HEK293 (cell line): ENCODE measurements around the gene MCRIP1.

Experiments
- HOXD13 ChIP-seq: sonication (generic); formaldehyde crosslinking; IDR thresholded peaks from 2 replicates; pipeline ENCODE4 v1.8.0; 2022; ENCODE audit warnings: missing genetic modification reagents, borderline replicate concordance
- REPIN1 ChIP-seq: fragments of 450-650 bp; formaldehyde crosslinking; IDR thresholded peaks from 2 replicates; pipeline ENCODE4 v1.5.1; 2017; ENCODE audit warnings: missing biosample characterization, missing genetic modification characterization, low read depth
- ZNF133 ChIP-seq: fragments of 450-650 bp; formaldehyde crosslinking; IDR thresholded peaks from 2 replicates; pipeline ENCODE4 v1.5.1; 2016; ENCODE audit warnings: missing biosample characterization, missing genetic modification characterization
- ZNF19 ChIP-seq: fragments of 450-650 bp; formaldehyde crosslinking; IDR thresholded peaks from 2 replicates; pipeline ENCODE4; 2016; ENCODE audit warnings: missing biosample characterization, missing genetic modification characterization, low read depth
- ZNF248 ChIP-seq: fragments of 450-650 bp; formaldehyde crosslinking; IDR thresholded peaks from 2 replicates; pipeline ENCODE4 v1.5.1; 2017; ENCODE audit warnings: missing biosample characterization, missing genetic modification characterization
- ZNF366 ChIP-seq: fragments of 450-650 bp; formaldehyde crosslinking; conservative IDR thresholded peaks from 2 replicates; pipeline ENCODE4 v1.5.1; 2016; ENCODE audit warnings: missing biosample characterization, missing genetic modification characterization
- ZNF423 ChIP-seq: fragments of 450-650 bp; formaldehyde crosslinking; IDR thresholded peaks from 2 replicates; pipeline ENCODE4 v1.5.1; 2016; ENCODE audit warnings: missing biosample characterization, missing genetic modification characterization
- ZNF48 ChIP-seq: fragments of 450-650 bp; formaldehyde crosslinking; IDR thresholded peaks from 2 replicates; pipeline ENCODE4 v1.5.1; 2016; ENCODE audit warnings: missing biosample characterization, missing genetic modification characterization
- ZNF623 ChIP-seq: fragments of 450-650 bp; formaldehyde crosslinking; IDR thresholded peaks from 2 replicates; pipeline ENCODE4 v1.5.1; 2016; ENCODE audit warnings: missing biosample characterization, missing genetic modification characterization
- ZNF76 ChIP-seq: fragments of 450-650 bp; formaldehyde crosslinking; IDR thresholded peaks from 2 replicates; pipeline ENCODE4; 2016; ENCODE audit warnings: low read depth, missing biosample characterization, missing genetic modification characterization, borderline replicate concordance
- ZNF785 ChIP-seq: fragments of 450-650 bp; formaldehyde crosslinking; IDR thresholded peaks from 2 replicates; pipeline ENCODE4 v1.5.1; 2016; ENCODE audit warnings: missing biosample characterization, missing genetic modification characterization
- ZSCAN30 ChIP-seq: fragments of 450-650 bp; IDR thresholded peaks from 2 replicates; pipeline ENCODE4 v1.5.1; 2018; ENCODE audit warnings: missing biosample characterization, mild to moderate bottlenecking, missing genetic modification characterization, moderate library complexity
- TF ChIP-seq, protein P1 (sequence below): fragments of 450-650 bp; formaldehyde crosslinking; IDR thresholded peaks from 2 replicates; pipeline ENCODE4 v1.5.1; 2016; ENCODE audit warnings: missing biosample characterization, missing genetic modification characterization
- TF ChIP-seq, protein P2 (sequence below): fragments of 450-650 bp; formaldehyde crosslinking; IDR thresholded peaks from 2 replicates; pipeline ENCODE4 v1.5.1; 2016; ENCODE audit warnings: missing biosample characterization, missing genetic modification characterization
- TF ChIP-seq, protein P3 (sequence below): fragments of 450-650 bp; formaldehyde crosslinking; IDR thresholded peaks from 2 replicates; pipeline ENCODE4 v1.5.1; 2017; ENCODE audit warnings: missing biosample characterization, missing genetic modification characterization
- TF ChIP-seq, protein P4 (sequence below): fragments of 450-650 bp; formaldehyde crosslinking; IDR thresholded peaks from 2 replicates; pipeline ENCODE4 v1.5.1; 2016; ENCODE audit warnings: missing biosample characterization, missing genetic modification characterization
- TF ChIP-seq, protein P5 (sequence below): fragments of 450-650 bp; formaldehyde crosslinking; IDR thresholded peaks from 2 replicates; pipeline ENCODE4 v1.5.1; 2017; ENCODE audit warnings: missing biosample characterization, missing genetic modification characterization
- TF ChIP-seq, protein P6 (sequence below): fragments of 450-650 bp; formaldehyde crosslinking; IDR thresholded peaks from 2 replicates; pipeline ENCODE4 v1.5.1; 2016; ENCODE audit warnings: missing biosample characterization, missing genetic modification characterization
- TF ChIP-seq, protein P7 (sequence below): fragments of 450-650 bp; IDR thresholded peaks from 2 replicates; pipeline ENCODE4 v1.5.1; 2018; ENCODE audit warnings: missing biosample characterization, missing genetic modification characterization
- TF ChIP-seq, protein P8 (sequence below): sonication (generic); formaldehyde crosslinking; IDR thresholded peaks from 2 replicates; pipeline ENCODE4 v1.8.1; 2022; ENCODE audit warnings: mild to moderate bottlenecking, moderate library complexity, missing genetic modification reagents
- TF ChIP-seq, protein P9 (sequence below): fragments of 450-650 bp; formaldehyde crosslinking; IDR thresholded peaks from 2 replicates; pipeline ENCODE4 v1.5.1; 2017; ENCODE audit warnings: missing biosample characterization, missing genetic modification characterization

Gene MCRIP1

DNA sequence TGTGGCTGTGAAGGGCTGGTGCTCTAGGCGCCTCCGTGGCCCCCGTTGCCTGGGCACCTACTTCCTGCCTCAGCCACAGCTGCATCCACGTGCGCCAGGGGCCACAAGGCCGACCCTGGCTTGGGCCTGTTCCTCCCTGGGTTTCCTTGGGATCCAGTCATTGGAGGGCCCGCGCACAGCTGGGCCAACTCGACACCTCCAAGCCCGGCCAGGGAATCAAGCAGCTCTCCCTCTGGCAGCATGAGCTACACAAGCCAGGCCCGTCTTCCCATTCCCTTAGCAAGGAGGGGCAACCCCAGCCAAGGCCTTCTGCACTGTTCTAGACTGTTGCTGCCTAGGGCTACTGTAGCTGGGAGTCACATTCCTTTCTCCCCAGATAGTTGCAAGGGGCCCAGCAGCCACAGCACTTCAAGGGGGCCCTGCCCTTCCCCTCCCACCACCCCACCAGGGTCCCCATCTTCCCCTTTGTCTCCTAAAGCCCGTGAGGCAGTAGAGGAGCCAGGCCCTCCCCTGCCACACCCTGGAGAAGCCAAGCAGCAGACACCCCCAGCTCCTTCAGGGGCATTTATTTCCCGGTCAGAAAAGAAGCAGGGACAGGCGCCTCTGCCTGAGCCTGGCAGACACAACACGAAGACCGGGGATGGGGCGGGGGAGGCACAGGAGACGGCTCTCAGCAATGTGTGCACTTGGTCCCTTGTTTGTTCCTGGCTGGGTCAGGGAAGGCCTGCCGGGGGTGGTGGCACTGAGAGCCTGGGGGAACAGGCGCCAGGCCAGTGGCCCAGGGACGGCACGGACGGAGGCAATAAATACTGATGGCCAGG lies 34.3 kb upstream of the MCRIP1 start (continued):
- TF ChIP-seq ZSCAN30 (tag by site-specific recombination) (peak; percentile 29), ZNF76 (tag by site-specific recombination) (no peak), ZNF133 (tag by site-specific recombination) (no peak), REPIN1 (tag by site-specific recombination) (no peak), ZNF248 (no peak), ZNF366 (tag by site-specific recombination) (no peak), ZNF19 (tag by site-specific recombination) (no peak), ZNF48 (tag by site-specific recombination) (no peak), ZNF785 (tag by site-specific recombination) (no peak), HOXD13 (no peak), ZNF623 (tag by site-specific recombination) (no peak), ZNF423 (0 out of 2 replicates have a peak, but pooled peaks have one; percentile 10)
- TF ChIP-seq, protein P1, sequence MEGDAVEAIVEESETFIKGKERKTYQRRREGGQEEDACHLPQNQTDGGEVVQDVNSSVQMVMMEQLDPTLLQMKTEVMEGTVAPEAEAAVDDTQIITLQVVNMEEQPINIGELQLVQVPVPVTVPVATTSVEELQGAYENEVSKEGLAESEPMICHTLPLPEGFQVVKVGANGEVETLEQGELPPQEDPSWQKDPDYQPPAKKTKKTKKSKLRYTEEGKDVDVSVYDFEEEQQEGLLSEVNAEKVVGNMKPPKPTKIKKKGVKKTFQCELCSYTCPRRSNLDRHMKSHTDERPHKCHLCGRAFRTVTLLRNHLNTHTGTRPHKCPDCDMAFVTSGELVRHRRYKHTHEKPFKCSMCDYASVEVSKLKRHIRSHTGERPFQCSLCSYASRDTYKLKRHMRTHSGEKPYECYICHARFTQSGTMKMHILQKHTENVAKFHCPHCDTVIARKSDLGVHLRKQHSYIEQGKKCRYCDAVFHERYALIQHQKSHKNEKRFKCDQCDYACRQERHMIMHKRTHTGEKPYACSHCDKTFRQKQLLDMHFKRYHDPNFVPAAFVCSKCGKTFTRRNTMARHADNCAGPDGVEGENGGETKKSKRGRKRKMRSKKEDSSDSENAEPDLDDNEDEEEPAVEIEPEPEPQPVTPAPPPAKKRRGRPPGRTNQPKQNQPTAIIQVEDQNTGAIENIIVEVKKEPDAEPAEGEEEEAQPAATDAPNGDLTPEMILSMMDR (tag by site-specific recombination) = no peak
- TF ChIP-seq, protein P2, sequence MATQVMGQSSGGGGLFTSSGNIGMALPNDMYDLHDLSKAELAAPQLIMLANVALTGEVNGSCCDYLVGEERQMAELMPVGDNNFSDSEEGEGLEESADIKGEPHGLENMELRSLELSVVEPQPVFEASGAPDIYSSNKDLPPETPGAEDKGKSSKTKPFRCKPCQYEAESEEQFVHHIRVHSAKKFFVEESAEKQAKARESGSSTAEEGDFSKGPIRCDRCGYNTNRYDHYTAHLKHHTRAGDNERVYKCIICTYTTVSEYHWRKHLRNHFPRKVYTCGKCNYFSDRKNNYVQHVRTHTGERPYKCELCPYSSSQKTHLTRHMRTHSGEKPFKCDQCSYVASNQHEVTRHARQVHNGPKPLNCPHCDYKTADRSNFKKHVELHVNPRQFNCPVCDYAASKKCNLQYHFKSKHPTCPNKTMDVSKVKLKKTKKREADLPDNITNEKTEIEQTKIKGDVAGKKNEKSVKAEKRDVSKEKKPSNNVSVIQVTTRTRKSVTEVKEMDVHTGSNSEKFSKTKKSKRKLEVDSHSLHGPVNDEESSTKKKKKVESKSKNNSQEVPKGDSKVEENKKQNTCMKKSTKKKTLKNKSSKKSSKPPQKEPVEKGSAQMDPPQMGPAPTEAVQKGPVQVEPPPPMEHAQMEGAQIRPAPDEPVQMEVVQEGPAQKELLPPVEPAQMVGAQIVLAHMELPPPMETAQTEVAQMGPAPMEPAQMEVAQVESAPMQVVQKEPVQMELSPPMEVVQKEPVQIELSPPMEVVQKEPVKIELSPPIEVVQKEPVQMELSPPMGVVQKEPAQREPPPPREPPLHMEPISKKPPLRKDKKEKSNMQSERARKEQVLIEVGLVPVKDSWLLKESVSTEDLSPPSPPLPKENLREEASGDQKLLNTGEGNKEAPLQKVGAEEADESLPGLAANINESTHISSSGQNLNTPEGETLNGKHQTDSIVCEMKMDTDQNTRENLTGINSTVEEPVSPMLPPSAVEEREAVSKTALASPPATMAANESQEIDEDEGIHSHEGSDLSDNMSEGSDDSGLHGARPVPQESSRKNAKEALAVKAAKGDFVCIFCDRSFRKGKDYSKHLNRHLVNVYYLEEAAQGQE (tag by site-specific recombination) = no peak
- TF ChIP-seq, protein P3, sequence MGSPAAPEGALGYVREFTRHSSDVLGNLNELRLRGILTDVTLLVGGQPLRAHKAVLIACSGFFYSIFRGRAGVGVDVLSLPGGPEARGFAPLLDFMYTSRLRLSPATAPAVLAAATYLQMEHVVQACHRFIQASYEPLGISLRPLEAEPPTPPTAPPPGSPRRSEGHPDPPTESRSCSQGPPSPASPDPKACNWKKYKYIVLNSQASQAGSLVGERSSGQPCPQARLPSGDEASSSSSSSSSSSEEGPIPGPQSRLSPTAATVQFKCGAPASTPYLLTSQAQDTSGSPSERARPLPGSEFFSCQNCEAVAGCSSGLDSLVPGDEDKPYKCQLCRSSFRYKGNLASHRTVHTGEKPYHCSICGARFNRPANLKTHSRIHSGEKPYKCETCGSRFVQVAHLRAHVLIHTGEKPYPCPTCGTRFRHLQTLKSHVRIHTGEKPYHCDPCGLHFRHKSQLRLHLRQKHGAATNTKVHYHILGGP = no peak
- TF ChIP-seq, protein P4, sequence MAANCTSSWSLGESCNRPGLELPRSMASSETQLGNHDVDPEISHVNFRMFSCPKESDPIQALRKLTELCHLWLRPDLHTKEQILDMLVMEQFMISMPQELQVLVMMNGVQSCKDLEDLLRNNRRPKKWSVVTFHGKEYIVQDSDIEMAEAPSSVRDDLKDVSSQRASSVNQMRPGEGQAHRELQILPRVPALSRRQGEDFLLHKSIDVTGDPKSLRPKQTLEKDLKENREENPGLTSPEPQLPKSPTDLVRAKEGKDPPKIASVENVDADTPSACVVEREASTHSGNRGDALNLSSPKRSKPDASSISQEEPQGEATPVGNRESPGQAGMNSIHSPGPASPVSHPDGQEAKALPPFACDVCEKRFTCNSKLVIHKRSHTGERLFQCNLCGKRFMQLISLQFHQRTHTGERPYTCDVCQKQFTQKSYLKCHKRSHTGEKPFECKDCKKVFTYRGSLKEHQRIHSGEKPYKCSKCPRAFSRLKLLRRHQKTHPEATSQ (tag by site-specific recombination) = peak; percentile 11; the same call in 1 of the 2 replicates
- TF ChIP-seq, protein P5, sequence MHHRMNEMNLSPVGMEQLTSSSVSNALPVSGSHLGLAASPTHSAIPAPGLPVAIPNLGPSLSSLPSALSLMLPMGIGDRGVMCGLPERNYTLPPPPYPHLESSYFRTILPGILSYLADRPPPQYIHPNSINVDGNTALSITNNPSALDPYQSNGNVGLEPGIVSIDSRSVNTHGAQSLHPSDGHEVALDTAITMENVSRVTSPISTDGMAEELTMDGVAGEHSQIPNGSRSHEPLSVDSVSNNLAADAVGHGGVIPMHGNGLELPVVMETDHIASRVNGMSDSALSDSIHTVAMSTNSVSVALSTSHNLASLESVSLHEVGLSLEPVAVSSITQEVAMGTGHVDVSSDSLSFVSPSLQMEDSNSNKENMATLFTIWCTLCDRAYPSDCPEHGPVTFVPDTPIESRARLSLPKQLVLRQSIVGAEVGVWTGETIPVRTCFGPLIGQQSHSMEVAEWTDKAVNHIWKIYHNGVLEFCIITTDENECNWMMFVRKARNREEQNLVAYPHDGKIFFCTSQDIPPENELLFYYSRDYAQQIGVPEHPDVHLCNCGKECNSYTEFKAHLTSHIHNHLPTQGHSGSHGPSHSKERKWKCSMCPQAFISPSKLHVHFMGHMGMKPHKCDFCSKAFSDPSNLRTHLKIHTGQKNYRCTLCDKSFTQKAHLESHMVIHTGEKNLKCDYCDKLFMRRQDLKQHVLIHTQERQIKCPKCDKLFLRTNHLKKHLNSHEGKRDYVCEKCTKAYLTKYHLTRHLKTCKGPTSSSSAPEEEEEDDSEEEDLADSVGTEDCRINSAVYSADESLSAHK = peak; percentile 48; the same call in 1 of the 2 replicates
- TF ChIP-seq, protein P6, sequence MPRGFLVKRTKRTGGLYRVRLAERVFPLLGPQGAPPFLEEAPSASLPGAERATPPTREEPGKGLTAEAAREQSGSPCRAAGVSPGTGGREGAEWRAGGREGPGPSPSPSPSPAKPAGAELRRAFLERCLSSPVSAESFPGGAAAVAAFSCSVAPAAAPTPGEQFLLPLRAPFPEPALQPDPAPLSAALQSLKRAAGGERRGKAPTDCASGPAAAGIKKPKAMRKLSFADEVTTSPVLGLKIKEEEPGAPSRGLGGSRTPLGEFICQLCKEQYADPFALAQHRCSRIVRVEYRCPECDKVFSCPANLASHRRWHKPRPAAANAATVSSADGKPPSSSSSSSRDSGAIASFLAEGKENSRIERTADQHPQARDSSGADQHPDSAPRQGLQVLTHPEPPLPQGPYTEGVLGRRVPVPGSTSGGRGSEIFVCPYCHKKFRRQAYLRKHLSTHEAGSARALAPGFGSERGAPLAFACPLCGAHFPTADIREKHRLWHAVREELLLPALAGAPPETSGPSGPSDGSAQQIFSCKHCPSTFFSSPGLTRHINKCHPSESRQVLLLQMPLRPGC = no peak
- TF ChIP-seq, protein P7, sequence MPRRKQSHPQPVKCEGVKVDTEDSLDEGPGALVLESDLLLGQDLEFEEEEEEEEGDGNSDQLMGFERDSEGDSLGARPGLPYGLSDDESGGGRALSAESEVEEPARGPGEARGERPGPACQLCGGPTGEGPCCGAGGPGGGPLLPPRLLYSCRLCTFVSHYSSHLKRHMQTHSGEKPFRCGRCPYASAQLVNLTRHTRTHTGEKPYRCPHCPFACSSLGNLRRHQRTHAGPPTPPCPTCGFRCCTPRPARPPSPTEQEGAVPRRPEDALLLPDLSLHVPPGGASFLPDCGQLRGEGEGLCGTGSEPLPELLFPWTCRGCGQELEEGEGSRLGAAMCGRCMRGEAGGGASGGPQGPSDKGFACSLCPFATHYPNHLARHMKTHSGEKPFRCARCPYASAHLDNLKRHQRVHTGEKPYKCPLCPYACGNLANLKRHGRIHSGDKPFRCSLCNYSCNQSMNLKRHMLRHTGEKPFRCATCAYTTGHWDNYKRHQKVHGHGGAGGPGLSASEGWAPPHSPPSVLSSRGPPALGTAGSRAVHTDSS (tag by site-specific recombination) = no peak; the same call in 1 of the 2 replicates
- TF ChIP-seq, protein P8, sequence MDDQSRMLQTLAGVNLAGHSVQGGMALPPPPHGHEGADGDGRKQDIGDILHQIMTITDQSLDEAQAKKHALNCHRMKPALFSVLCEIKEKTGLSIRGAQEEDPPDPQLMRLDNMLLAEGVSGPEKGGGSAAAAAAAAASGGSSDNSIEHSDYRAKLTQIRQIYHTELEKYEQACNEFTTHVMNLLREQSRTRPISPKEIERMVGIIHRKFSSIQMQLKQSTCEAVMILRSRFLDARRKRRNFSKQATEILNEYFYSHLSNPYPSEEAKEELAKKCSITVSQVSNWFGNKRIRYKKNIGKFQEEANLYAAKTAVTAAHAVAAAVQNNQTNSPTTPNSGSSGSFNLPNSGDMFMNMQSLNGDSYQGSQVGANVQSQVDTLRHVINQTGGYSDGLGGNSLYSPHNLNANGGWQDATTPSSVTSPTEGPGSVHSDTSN (CRISPR knock-in tag) = no peak
- TF ChIP-seq, protein P9, sequence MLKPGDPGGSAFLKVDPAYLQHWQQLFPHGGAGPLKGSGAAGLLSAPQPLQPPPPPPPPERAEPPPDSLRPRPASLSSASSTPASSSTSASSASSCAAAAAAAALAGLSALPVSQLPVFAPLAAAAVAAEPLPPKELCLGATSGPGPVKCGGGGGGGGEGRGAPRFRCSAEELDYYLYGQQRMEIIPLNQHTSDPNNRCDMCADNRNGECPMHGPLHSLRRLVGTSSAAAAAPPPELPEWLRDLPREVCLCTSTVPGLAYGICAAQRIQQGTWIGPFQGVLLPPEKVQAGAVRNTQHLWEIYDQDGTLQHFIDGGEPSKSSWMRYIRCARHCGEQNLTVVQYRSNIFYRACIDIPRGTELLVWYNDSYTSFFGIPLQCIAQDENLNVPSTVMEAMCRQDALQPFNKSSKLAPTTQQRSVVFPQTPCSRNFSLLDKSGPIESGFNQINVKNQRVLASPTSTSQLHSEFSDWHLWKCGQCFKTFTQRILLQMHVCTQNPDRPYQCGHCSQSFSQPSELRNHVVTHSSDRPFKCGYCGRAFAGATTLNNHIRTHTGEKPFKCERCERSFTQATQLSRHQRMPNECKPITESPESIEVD (tag by site-specific recombination) = no peak
